ENCODE results near the gene PIP5KL1.

DNA sequence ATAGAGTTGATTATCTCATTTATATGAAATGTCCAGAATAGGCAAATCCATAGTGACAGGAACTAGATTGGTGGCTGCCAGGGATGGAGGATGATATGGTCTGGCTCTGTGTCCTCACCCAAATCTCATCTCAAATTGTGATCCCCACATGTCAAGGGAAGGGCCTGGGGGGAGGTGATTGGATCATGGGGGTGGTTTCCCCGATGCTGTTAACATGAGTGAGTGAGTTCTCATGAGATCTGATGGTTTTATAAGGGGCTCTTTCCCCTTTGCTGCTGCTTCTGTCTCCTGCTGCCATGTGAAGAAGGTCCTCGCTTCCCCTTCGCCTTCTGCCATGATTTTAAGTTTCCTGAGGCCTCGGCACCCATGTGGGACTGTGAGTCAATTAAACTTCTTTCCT lies 28.8 kb upstream of the PIP5KL1 start:
- TF ChIP-seq, protein P1, sequence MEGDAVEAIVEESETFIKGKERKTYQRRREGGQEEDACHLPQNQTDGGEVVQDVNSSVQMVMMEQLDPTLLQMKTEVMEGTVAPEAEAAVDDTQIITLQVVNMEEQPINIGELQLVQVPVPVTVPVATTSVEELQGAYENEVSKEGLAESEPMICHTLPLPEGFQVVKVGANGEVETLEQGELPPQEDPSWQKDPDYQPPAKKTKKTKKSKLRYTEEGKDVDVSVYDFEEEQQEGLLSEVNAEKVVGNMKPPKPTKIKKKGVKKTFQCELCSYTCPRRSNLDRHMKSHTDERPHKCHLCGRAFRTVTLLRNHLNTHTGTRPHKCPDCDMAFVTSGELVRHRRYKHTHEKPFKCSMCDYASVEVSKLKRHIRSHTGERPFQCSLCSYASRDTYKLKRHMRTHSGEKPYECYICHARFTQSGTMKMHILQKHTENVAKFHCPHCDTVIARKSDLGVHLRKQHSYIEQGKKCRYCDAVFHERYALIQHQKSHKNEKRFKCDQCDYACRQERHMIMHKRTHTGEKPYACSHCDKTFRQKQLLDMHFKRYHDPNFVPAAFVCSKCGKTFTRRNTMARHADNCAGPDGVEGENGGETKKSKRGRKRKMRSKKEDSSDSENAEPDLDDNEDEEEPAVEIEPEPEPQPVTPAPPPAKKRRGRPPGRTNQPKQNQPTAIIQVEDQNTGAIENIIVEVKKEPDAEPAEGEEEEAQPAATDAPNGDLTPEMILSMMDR (IDR thresholded peaks at IDR 0.05): no peak
- TF ChIP-seq EP300 (IDR thresholded peaks at IDR 0.05) (no peak), POLR2A (IDR thresholded peaks at IDR 0.05) (no peak)

All from ovary (tissue), 3 donors.